HEK293T (cell line): ENCODE results near the gene MAP7.

Source experiments
- CTCF ChIA-PET: fragments of 350-600 bp; formaldehyde crosslinking; extraction: SDS; loops from one replicate; lab custom pipeline; 2021; ENCODE audit warnings: antibody characterized with exemption, inconsistent platforms; lab: Yijun Ruan, JAX
- POLR2A ChIA-PET: fragments of 350-600 bp; formaldehyde crosslinking; extraction: SDS; loops from one replicate; lab custom pipeline; 2020; ENCODE audit warnings: antibody characterized with exemption, inconsistent platforms; lab: Yijun Ruan, JAX
- DNase-seq: peaks from one replicate; pipeline ENCODE4 v3.0.0; 2012; ENCODE audit warnings: mixed read lengths; ENCODE audit errors: extremely low spot score
- ARNT ChIP-seq: fragments of 450-650 bp; IDR thresholded peaks from 2 replicates; pipeline ENCODE4 v1.6.1; 2017; ENCODE audit warnings: mild to moderate bottlenecking
- BHLHE40 ChIP-seq: fragments of 450-650 bp; IDR thresholded peaks from 2 replicates; pipeline ENCODE4 v1.6.1; 2016; ENCODE audit warnings: mild to moderate bottlenecking, moderate library complexity, borderline replicate concordance
- CTBP1 ChIP-seq: fragments of 450-650 bp; IDR thresholded peaks from 2 replicates; pipeline ENCODE4 v1.6.1; 2016; ENCODE audit warnings: borderline replicate concordance
- ELF4 ChIP-seq: fragments of 450-650 bp; IDR thresholded peaks from 2 replicates; pipeline ENCODE4 v1.6.1; 2017; ENCODE audit warnings: antibody characterized with exemption
- FOXA1 ChIP-seq: fragments of 450-650 bp; IDR thresholded peaks from 2 replicates; pipeline ENCODE4 v1.6.1; 2016; ENCODE audit warnings: mild to moderate bottlenecking
- FOXK2 ChIP-seq: fragments of 450-650 bp; IDR thresholded peaks from 2 replicates; pipeline ENCODE4 v1.6.1; 2016; ENCODE audit warnings: mild to moderate bottlenecking
- FOXM1 ChIP-seq: fragments of 450-650 bp; IDR thresholded peaks from 2 replicates; pipeline ENCODE4 v1.6.1; 2017; ENCODE audit warnings: mild to moderate bottlenecking, borderline replicate concordance
- HDGF ChIP-seq: fragments of 450-650 bp; IDR thresholded peaks from 2 replicates; pipeline ENCODE4 v1.6.1; 2017; ENCODE audit warnings: antibody characterized with exemption, borderline replicate concordance
- L3MBTL2 ChIP-seq: fragments of 450-650 bp; conservative IDR thresholded peaks from 2 replicates; pipeline ENCODE4 v1.6.1; 2016; ENCODE audit warnings: mild to moderate bottlenecking
- LEF1 ChIP-seq: fragments of 450-650 bp; IDR thresholded peaks from 2 replicates; pipeline ENCODE4 v1.6.1; 2017; ENCODE audit warnings: mild to moderate bottlenecking, borderline replicate concordance
- NFRKB ChIP-seq: fragments of 450-650 bp; IDR thresholded peaks from 2 replicates; pipeline ENCODE4 v1.6.1; 2016; ENCODE audit warnings: mild to moderate bottlenecking, moderate library complexity
- SP1 ChIP-seq: fragments of 450-650 bp; IDR thresholded peaks from 2 replicates; pipeline ENCODE4 v1.6.1; 2017
- SUZ12 ChIP-seq: fragments of 450-650 bp; IDR thresholded peaks from 2 replicates; pipeline ENCODE4 v1.6.1; 2016; ENCODE audit warnings: mild to moderate bottlenecking
- TARDBP ChIP-seq: fragments of 450-650 bp; IDR thresholded peaks from 2 replicates; pipeline ENCODE4 v1.6.1; 2016
- ZNF384 ChIP-seq: fragments of 450-650 bp; IDR thresholded peaks from 2 replicates; pipeline ENCODE4 v1.6.1; 2016
- TF ChIP-seq, protein P1 (sequence below): fragments of 450-650 bp; IDR thresholded peaks from 2 replicates; pipeline ENCODE4 v1.6.1; 2016

The MAP7 gene

DNA sequence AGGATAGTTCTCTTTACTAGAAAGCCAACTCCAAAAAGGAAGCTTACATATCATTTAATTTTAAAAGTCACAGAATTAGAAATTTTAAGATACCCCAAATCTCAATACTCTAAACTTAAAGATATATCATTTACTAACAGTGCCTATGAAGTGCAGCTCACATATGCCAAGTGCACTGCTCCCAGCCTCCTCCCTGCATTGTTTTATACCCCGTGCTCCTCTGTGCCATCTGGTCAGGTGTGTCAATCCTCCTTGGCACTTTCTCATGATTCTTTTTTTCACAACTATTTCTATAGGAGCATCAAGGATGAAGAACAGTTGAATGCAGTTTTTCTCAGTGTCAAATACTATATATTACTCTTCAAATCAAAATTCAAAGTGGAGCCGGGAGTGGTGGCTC is 8.8 kb downstream of the MAP7 start:
- CTCF ChIA-PET, result interaction anchor here (0.8 kb wide), 1 partner anchor 9 kb away, joined by 3 read pairs; the partner anchor contains the start of gene MAP7
- no peak for DNase-seq
- POLR2A ChIA-PET, result no interaction called here
- TF ChIP-seq LEF1, result no peak

DNA sequence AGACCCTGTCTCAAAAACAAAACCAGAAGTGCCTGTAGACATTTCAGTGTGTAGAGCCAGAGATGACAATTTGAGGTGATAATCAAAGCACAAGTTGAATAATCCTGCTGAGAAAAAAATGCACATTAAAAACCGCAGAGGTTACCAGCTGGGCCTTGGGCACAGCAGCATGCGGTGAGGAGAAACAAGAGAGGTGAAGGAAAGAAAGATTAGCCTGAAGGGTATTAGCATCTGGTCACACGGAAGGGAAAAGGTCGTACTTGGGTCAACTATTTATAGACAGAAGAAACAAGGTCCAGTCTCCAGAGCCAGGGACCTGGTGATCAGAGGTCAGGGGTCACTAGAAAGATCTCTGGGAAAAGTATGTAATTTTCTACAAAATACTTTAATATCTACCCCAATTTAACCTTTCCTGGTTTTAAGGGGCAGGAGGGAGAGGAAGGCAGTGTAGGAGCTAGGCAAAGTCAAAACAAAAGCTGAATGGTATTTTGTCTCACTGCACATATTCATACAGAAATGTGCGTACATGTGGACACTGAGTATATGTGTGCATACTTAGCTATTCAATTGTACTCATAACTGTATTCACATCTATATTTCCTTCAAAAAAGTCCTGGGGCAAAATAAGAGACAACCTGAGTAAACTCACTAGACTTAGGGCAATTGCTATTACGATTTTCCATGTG is 10.1 kb downstream of the MAP7 start:
- TF ChIP-seq TARDBP (no peak), FOXA1 (no peak), ZNF384 (no peak), LEF1 (no peak), SUZ12 (no peak), BHLHE40 (no peak), FOXM1 (no peak), ARNT (no peak), NFRKB (no peak), CTBP1 (no peak)
- ChIA-PET CTCF (interaction anchor here (1.4 to 1.7 kb wide), 2 partner anchors 10 to 14 kb away, joined by 3 to 6 read pairs; partner anchors contain the start of gene MAP7), POLR2A (no interaction called here)
- no peak for DNase-seq

DNA sequence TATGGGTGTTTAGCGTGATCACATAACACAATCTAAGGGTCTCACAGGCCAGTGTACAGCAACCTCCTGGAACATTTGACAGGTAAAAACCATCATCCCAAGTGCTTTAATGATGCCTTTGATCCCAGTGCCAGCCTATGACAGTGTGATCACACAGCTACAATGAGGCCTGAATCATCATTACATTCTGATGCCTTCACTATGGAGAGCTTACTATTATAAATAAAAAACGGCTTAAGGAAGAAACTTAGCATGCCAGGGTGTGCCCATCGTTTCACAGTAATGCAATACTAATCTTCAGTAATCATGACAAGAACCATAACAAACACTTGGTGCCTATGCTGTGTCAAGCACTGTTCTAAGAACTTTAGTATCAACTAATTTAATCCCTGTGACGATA is 11.4 kb downstream of the MAP7 start:
- CTCF ChIA-PET, result interaction anchor here (1.4 to 1.7 kb wide), 2 partner anchors 11 to 13 kb away, joined by 3 to 6 read pairs; partner anchors contain the start of gene MAP7
- TF ChIP-seq BHLHE40 (no peak), FOXK2 (no peak), NFRKB (no peak), SP1 (no peak), HDGF (no peak), ZNF384 (no peak), LEF1 (no peak), FOXM1 (no peak), CTBP1 (no peak), SUZ12 (no peak), ELF4 (no peak), TARDBP (no peak), L3MBTL2 (no peak), ARNT (no peak), FOXA1 (no peak)
- TF ChIP-seq, protein P1, sequence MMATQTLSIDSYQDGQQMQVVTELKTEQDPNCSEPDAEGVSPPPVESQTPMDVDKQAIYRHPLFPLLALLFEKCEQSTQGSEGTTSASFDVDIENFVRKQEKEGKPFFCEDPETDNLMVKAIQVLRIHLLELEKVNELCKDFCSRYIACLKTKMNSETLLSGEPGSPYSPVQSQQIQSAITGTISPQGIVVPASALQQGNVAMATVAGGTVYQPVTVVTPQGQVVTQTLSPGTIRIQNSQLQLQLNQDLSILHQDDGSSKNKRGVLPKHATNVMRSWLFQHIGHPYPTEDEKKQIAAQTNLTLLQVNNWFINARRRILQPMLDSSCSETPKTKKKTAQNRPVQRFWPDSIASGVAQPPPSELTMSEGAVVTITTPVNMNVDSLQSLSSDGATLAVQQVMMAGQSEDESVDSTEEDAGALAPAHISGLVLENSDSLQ, result no peak
- POLR2A ChIA-PET, result no interaction called here
- DNase-seq, result no peak

DNA sequence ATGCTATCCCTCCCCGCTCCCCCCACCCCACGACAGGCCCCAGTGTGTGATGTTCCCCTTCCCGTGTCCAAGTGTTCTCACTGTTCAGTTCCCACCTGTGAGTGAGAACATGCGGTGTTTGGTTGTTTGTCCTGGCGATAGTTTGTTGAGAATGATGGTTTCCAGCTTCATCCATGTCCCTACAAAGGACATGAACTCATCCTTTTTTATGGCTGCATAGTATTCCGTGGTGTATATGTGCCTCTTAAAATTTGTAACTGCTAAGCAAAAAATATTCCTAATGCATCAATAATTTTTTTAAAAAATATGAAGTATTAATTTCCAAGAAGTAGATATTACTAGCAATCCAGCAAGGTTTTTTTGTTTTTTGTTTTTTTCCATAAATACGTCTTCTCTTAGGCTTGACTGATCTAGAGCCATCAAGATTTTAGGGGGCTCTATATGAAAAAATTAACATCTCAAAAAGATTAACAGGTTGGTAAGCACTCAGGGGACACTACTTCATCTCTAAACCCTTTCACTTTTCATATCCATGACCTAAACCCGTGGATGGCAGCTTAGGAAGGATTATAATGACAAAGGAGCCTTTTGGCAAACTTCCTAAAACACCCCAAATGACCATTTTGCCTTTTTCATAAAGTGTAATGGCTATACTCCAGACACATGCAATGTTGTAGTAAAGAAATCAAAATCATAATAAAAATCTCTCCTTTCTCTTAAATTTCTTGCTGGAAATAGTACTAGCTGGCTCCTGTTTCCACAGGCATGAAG is 14.2 kb downstream of the MAP7 start:
- CTCF ChIA-PET, result no interaction called here
- TF ChIP-seq LEF1 (no peak), CTBP1 (no peak), HDGF (no peak), TARDBP (no peak), FOXA1 (no peak), ELF4 (no peak), FOXM1 (no peak), L3MBTL2 (no peak), SP1 (no peak)
- POLR2A ChIA-PET, result no interaction called here
- DNase-seq, result no peak

DNA sequence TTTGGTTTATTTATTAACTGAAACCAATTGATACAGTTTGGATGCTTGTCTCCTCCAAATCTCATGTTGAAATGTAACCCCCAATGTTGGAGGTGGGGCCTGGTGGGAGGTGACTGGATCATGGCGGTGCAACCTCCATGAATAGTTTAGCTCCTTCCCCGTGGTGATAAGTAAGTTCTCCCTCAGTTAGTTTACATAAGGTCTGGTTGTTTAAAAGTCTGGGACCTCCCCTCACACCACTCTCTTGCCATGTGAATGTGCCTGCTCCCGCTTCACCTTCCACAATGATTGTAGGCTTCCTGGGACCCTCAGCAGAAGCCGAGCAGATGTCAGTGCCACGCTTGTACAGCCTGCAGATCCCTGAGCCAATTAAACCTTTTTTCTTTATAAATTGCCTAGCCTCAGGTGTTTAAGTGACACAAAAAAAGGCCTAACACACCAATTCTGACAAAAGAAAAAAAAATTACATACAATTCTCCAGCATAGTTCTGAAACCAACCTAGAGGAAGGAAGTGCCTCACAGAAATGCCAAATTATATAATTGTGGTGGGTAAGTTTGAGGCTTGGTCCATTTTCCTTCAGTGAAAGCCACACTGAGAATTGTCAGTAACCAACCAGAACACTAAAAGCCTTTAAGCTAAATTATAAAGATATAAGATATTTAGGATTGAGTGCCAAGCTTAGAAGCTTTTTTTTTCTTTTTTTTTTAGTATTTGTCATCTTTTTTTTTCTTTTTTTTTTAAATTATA is 15.0 kb downstream of the MAP7 start:
- POLR2A ChIA-PET, result no interaction called here
- no peak for DNase-seq
- CTCF ChIA-PET, result interaction anchor here (0.6 kb wide), 1 partner anchor 26 kb away, joined by 6 read pairs; no protein-coding TSS in a partner anchor
- TF ChIP-seq HDGF (no peak), SP1 (no peak), NFRKB (no peak), FOXA1 (no peak), ARNT (no peak), SUZ12 (no peak), ELF4 (no peak), BHLHE40 (no peak), LEF1 (no peak), FOXM1 (no peak), TARDBP (no peak), L3MBTL2 (no peak), FOXK2 (no peak), CTBP1 (no peak), ZNF384 (no peak)
- TF ChIP-seq, protein P1, result no peak

DNA sequence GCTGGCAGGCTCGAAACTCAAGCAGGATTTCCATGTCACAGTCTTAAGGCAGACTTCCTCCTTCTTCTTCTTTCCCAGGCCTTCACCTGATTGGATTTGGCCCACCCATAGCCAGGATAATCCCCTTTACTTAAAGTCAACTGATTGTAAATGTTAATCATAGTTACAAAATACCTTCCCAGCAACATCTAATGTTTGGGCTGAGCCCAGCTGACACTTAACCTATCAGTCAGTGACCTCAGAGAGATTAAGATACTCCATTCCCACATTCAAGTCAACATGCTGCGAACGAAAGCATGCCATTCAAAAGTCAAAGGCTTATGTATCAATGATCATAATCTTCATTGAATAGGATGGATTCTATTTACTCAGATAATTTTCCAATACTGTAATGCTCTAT is 16.0 kb downstream of the MAP7 start:
- ChIA-PET CTCF (no interaction called here), POLR2A (interaction anchor here (0.6 kb wide), 1 partner anchor 215 kb away, joined by 3 read pairs; no protein-coding TSS in a partner anchor)
- TF ChIP-seq HDGF, result no peak
- TF ChIP-seq SP1, result no peak
- TF ChIP-seq NFRKB, result no peak
- TF ChIP-seq CTBP1, result no peak
- TF ChIP-seq ZNF384, result no peak
- no peak for TF ChIP-seq ELF4
- TF ChIP-seq TARDBP, result no peak
- TF ChIP-seq, protein P1, result no peak
- TF ChIP-seq FOXK2, result no peak
- no peak for TF ChIP-seq BHLHE40
- no peak for TF ChIP-seq ARNT
- no peak for DNase-seq
